Mesothelial cell of epicardium (in vitro differentiated cells): Measurements from ENCODE around the gene UBXN7. TPM values are rescaled to one million over a fixed set of nuclear protein-coding genes. Genes with fewer than 3 reads are reported as not detected.
"Not testable (repeated sequence)": the region's sequence is repeated elsewhere in the genome, so short reads cannot be mapped to it uniquely, and the experiment has no call there.

Experiments used
- DNase-seq, 2 experiments: peaks; one replicate each; pipeline ENCODE4 v3.0.0; 2021; ENCODE audit warnings: low spot score in 2 of 2; ENCODE audit not compliant: unreplicated experiment in 2 of 2
- H3K27ac Mint-ChIP-seq: 2 replicates; pipeline ENCODE4 v1.8.0; 2021; ENCODE audit warnings: mixed read lengths
- H3K27me3 Mint-ChIP-seq: 2 replicates; pipeline ENCODE4 v1.8.0; 2021; ENCODE audit warnings: low read depth, mixed read lengths
- H3K36me3 Mint-ChIP-seq: 2 replicates; pipeline ENCODE4 v1.8.0; 2021; ENCODE audit warnings: mixed read lengths
- H3K4me1 Mint-ChIP-seq: 2 replicates; pipeline ENCODE4 v1.8.0; 2021; ENCODE audit warnings: mixed read lengths
- H3K4me3 Mint-ChIP-seq: 2 replicates; pipeline ENCODE4 v1.8.0; 2021; ENCODE audit warnings: mild to moderate bottlenecking, moderate library complexity, mixed read lengths
- H3K9me3 Mint-ChIP-seq: 2 replicates; pipeline ENCODE4 v1.8.0; 2021; ENCODE audit warnings: mixed read lengths
- total RNA-seq: library from RNA; stranded (reverse); gene quantifications from 3 replicates; pipeline ENCODE4 v1.2.1, GENCODE V29; 2021
- TF ChIP-seq, protein P1 (sequence below): fragments of 200-600 bp; sonication (generic); IDR thresholded peaks from one replicate; pipeline ENCODE4 v1.5.0; 2021; ENCODE audit warnings: antibody characterized with exemption; ENCODE audit not compliant: unreplicated experiment

Gene UBXN7
- total RNA-seq, 1 donor from 2014 or later = 109 TPM

DNA sequence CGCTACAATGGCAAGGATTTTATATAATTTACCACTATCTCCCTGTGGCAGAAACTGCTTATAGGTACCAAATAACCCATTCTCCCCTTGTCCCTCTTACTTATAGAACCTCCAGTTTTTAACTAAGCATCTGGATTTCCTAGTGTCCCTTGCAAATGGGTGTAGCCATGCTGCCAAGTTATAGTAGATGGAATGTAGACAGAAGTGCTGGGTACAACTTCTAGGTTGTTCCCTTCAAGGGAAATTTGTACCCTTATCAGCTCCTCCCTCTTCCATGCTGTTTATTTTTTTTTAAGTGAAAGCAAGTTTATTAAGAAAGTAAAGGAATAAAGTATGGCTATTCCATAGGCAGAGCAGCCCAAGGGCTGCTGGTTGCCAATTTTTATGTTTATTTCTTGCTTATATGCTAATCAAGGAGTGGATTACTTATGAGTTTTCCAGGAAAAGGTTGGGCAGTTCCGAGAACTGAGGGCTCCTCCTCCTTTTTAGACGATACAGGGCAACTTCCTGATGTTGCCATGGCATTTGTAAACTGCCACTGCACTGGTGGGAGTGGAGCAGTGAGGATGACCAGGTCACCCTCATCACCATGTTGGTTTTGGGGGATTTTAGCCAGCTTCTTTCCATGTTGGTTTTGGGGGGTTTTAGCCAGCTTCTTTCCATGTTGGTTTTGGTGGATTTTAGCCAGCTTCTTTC, 53.9 kb downstream of the UBXN7 start:
- TF ChIP-seq, protein P1, sequence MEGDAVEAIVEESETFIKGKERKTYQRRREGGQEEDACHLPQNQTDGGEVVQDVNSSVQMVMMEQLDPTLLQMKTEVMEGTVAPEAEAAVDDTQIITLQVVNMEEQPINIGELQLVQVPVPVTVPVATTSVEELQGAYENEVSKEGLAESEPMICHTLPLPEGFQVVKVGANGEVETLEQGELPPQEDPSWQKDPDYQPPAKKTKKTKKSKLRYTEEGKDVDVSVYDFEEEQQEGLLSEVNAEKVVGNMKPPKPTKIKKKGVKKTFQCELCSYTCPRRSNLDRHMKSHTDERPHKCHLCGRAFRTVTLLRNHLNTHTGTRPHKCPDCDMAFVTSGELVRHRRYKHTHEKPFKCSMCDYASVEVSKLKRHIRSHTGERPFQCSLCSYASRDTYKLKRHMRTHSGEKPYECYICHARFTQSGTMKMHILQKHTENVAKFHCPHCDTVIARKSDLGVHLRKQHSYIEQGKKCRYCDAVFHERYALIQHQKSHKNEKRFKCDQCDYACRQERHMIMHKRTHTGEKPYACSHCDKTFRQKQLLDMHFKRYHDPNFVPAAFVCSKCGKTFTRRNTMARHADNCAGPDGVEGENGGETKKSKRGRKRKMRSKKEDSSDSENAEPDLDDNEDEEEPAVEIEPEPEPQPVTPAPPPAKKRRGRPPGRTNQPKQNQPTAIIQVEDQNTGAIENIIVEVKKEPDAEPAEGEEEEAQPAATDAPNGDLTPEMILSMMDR = no peak
- peaks cover 43% of the 10 kb centered on the region for H3K36me3 Mint-ChIP-seq
- no peak overlapping the region for H3K27ac Mint-ChIP-seq
- H3K4me3 Mint-ChIP-seq = no peak overlapping the region
- no peaks in the 10 kb centered on the region for H3K27me3 Mint-ChIP-seq
- H3K4me1 Mint-ChIP-seq = no peaks in the 10 kb centered on the region
- H3K9me3 Mint-ChIP-seq = peaks cover 23% of the 10 kb centered on the region
- no peak for DNase-seq

DNA sequence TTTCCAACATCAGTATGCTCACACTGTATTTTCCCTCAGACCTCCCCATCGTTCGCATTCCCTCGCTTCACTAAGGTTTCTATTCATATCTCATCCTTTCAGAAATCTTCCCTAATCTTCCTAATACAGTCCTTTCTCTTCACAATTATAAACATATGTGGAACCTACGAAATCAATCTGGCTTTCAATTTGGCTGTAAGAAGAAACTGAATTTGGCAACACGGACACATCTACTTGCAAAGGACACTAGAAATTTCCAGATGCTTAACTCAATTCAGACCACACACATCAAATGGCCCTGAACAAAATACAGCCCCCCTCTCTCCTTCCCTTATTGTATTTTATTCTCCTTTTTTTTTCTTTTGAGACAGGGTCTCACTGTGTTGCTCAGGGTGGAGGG, 54.9 kb downstream of the UBXN7 start:
- no peaks in the 10 kb centered on the region for H3K27me3 Mint-ChIP-seq
- peaks cover 34% of the 10 kb centered on the region for H3K36me3 Mint-ChIP-seq
- peaks cover 17% of the 10 kb centered on the region for H3K9me3 Mint-ChIP-seq

DNA sequence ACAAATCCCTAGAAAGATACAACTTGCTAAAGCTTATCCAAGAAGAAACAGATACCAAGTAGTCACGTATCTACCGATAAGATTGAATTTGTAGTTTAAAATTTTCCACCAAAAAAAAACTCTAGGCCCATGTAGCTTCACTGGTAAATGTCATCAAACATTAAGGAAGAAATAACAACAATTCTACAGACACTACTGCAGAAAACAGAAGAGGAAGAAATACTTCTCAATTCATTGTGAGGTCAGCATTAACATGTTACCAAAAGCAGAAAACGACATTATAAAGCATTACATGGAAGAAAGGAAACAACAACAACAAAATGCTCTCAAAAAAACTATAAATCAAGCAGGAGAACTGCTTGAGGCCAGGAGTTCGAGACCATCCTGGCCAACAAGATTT, 66.5 kb downstream of the UBXN7 start:
- no peaks in the 10 kb centered on the region for H3K9me3 Mint-ChIP-seq
- no peak overlapping the region for H3K4me3 Mint-ChIP-seq
- TF ChIP-seq, protein P1 = no peak
- H3K4me1 Mint-ChIP-seq = no peaks in the 10 kb centered on the region
- H3K27me3 Mint-ChIP-seq = no peaks in the 10 kb centered on the region
- no peak for DNase-seq
- no peak overlapping the region for H3K27ac Mint-ChIP-seq
- H3K36me3 Mint-ChIP-seq = peaks cover 46% of the 10 kb centered on the region

More for the DNA sequence above, 54.9 kb downstream of the UBXN7 start:
- H3K4me1 Mint-ChIP-seq = no peaks in the 10 kb centered on the region
- H3K27ac Mint-ChIP-seq = no peak overlapping the region
- no peak overlapping the region for H3K4me3 Mint-ChIP-seq
- no peak for DNase-seq
- TF ChIP-seq, protein P1 = no peak

DNA sequence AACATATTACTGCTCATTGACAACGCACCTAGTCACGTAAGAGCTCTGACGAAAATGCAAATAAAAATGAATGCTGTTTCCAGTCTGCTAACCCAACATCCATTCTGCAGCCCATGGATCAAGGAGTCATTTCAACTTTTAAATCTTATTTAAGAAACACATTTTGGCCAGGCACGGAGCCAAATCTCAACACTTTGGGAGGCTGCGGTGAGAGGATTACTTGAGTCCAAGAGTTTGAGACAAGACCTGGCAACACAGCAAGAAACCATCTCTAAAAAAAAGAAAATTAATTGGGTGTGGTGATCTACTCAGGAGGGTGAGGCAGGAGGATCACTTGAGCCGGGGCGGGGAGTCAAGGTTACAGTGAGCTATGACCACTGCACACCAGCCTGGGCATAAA, 71.6 kb downstream of the UBXN7 start:
- peaks cover 4% of the 10 kb centered on the region for H3K9me3 Mint-ChIP-seq
- H3K27ac Mint-ChIP-seq = no peak overlapping the region
- H3K27me3 Mint-ChIP-seq = no peaks in the 10 kb centered on the region
- DNase-seq = no peak
- H3K4me3 Mint-ChIP-seq = no peak overlapping the region
- TF ChIP-seq, protein P1 = no peak
- peaks cover 65% of the 10 kb centered on the region for H3K36me3 Mint-ChIP-seq
- no peaks in the 10 kb centered on the region for H3K4me1 Mint-ChIP-seq

DNA sequence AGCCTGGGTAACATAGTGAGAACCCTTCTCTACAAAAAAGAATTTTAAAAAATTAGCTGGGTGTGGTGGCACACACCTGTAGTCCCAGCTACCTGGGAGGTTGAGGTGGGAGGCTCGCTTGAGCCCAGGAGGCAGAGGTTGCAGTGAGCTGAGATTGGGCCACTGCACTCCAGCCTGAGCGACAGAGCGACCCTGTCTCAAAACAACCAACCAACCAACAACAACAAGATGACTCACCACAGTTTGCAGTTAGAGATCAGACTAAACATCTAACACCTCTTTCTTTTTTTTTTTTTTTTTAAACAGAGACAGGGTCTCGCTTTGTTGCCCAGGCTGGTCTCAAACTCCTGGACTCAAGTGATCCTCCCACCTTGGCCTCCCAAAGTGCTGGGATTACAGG, 73.7 kb downstream of the UBXN7 start:
- not testable (repeated sequence) for DNase-seq, H3K27ac Mint-ChIP-seq, H3K27me3 Mint-ChIP-seq, H3K4me1 Mint-ChIP-seq, H3K4me3 Mint-ChIP-seq, H3K9me3 Mint-ChIP-seq
- peaks cover 72% of the 10 kb centered on the region for H3K36me3 Mint-ChIP-seq

DNA sequence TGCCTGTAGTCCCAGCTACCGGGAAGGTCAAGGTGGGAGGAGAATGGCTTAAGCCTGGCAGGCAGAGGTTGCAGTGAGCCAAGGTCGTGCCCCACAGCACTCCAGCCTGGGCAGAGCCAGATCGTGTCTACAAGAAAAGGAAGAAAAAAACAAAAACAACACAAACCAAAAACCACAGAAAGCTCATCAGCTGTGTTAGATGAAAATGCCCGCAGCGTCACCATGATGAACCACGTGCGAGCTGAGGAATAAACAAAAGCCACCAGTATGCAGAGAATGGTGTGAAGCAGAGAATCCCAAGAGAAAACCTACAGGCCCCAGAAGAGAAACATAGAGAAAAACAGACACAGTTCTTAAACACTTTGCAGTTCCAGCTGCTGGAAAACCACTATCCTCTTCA, 74.3 kb downstream of the UBXN7 start:
- DNase-seq = no peak
- Mint-ChIP-seq H3K4me1 (no peaks in the 10 kb centered on the region), H3K9me3 (peaks cover 4% of the 10 kb centered on the region), H3K27ac (no peak overlapping the region), H3K27me3 (no peaks in the 10 kb centered on the region), H3K4me3 (no peak overlapping the region), H3K36me3 (peaks cover 73% of the 10 kb centered on the region)
- TF ChIP-seq, protein P1 = no peak
